HG02970 (cell line): ENCODE data around the gene TGFA.
"Not testable (repeated sequence)": the region's sequence is repeated elsewhere in the genome, so short reads cannot be mapped to it uniquely, and the experiment has no call there.

Experiments used
- ATAC-seq: cut with Tn5 transposase; IDR thresholded peaks from one replicate; pipeline ENCODE4 v1.9.1; 2021; ENCODE audit warnings: mild to moderate bottlenecking, moderate library complexity, moderate number of reproducible peaks; ENCODE audit not compliant: unreplicated experiment, low FRiP score

Gene TGFA

DNA sequence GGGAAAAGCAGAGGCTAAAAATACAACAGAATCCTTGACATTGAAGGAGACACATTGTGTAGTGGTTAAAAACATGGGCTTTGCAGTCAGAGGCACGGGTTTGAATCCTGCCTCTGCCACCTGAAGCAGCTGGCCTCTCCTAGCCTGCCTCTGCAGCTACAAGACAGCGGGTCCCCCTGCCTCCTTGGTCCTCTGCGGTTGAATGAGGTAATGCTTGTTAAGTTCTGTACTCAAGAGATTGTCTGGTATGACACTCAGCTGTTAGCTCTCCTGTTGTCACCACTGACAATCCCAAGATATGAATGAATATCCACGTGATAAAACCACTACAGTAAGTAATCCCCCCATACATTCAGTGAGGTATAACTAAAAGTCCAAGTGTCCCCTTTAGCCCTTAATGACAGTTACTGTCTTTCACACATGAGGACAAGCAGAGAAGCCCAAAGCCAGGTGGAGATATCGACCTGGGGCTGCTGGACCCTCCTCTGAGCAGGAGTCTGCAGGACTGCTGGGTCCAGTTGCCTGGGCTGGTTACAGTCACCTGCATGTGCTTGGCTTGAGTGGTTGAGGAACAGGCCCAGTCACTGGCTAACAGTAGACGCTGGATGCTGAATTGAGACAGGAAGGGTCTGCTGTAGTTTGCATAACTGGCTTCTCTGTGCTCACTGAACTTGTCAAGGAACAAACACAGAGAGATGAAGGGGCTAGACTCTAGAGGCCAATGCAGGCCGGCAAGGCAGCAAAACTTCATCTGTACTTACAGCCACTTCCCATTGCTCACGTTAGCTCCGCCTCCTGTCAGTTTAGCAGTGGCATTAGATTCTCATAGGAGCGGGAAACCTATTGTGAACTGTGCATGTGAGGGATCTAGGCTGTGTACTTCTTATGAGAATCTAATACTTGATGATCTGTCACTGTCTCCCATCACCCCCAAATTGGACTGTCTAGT lies 85.5 kb downstream of the TGFA start:
- ATAC-seq, result no peak

DNA sequence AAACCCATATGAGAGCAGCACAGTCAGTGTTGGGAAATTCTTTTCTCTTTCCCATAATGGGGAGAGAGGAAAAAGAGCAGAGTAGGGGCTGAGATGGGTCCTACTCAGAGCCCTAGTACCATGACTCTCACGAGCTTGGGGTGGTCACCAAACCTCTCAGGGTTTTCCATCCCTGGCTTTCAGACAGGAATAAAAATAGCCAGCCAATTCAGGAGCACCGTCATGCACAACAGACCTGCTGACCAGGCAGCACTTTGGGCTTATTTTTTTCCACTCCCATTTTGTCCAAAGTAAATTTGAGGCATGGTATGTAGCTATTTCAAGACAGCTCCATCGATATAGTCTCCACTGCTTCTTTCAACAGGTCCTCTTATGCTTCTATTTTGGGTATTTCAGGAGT lies 86.4 kb downstream of the TGFA start:
- ATAC-seq, result no peak

DNA sequence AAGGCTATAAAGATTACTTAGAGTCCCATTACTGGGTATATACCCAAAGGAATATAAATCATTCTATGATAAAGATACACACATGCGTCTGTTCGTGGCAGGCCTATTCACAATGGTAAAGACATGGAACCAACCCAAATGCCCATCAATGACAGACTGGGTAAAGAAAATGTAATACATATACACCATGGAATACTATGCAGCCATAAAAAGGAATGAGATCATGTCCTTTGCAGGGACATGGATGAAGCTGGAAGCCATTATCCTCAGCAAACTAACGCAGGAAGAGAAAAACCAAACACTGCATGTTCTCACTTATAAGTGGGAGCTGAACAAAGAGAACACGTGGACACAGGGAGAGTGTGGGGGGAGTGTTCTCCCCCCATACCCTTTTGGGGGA lies 87.0 kb downstream of the TGFA start:
- ATAC-seq, result not testable (repeated sequence)

DNA sequence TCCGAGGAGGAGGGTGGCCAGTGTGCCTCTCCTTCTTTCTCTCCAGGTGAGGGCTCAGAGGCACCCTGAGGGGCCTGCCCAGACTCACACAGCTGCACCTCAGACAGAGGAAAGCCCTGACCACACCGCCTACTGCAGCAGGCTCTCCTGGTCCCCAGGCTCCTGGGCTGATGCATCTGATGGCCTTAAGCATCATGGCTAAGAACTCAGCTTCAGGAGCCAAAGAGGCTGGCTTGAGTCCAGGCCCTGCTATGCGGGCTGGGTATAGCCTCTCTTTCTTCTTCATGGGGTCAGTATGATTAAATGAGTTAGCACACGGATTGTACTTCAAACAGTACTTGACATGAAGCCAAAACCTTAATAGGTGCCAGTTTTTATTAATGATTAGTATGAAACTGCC lies 89.6 kb downstream of the TGFA start:
- no peak for ATAC-seq

DNA sequence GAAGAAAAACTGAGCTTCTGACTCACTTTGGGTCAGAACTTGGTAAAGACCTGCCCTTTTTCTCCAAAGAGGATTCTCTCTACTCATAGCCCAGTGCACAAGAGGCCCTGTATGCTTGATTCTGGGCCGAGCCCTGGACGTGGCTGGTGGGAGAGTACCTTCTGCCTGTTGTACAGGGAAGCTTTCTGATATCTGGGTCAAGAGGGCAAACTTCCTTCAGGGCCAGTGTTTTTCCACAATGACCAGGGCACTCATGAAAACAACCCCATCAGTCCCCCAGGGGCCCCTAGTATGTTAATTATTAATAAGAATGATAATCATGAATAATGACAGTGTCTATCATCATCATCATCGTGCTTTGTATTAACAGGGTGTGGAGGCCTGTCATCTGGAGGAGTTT lies 90.0 kb downstream of the TGFA start:
- ATAC-seq, result no peak

DNA sequence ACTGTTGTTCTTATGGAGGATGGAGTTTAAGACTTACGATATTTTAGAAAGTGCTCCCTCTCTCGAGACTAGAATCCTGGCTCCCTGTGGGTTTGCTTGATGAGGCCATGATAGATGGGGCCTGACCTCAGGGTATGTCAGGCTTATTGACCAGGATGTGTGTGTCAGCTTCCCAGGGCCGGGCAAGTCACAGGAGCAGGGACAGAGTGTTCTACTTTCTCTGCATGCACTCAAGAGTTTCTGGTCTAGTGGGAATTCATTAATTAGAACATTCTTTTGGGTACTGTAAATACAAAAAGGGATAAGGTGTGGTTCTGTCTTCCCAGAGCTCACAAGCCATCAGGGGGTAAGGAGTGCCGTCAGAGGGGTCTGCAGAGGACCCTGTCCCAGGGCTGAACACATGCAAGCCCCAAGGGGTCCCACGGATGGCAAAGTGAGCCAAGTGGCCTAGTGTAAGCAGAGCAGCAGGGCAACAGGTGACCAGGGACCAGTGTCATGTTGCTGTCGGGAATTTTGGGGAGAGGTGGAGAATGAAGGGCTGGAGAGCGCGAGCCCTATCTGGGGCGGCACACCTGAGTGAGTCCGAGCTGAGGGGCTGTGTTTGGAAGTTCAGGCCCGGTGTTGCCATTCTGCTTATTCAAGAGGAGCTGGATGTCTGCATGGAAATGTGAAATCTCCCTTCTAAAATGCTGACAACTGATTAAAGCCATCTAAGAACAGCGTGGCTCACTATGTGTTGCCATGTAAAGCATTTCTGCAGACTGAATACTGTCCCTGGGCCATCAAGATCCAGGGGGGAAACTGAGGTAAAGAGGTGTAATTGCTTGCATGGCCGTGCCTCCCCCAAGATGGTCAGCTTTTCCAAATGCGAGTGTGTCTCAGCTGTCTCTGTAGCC lies 91.4 kb downstream of the TGFA start:
- no peak for ATAC-seq

DNA sequence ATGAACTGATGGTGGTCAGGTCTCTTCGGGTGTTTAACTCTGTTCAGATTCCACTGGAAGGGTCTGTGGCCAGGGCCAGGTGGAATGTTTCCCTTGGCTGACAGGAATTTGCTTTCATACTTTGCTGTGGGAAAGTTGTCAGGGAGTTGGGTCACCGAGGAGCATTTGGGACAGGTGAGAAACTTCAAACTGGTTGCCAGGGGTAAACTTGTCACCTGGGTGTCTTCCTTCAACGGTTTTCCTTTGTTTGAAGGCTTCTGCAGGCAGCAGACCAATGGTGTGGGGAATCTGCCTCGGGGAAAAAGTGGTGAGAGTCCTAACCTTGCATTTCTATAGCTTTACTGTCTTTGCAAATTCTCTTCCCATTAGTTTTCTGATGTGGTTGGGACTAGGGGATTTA lies 92.2 kb downstream of the TGFA start:
- ATAC-seq, result no peak

DNA sequence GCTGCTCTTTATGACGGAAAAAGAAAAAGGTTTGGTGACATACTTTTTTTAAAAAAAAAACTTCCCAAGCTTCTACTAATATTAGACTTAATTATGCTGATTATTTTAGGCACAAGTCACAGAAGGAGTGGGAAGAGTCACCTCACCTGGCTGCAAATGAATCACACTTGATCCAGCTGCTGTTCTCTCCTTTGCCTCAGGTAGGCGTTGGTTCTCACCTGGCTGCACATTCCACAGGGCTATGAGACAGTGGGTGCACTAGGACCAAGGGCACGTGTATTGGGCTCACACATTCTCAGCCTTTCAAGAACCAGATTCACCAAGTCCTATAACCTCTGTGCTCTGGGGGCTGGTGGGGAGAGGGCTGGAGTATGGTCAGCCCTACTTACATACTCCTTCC lies 93.3 kb downstream of the TGFA start:
- ATAC-seq, result no peak

DNA sequence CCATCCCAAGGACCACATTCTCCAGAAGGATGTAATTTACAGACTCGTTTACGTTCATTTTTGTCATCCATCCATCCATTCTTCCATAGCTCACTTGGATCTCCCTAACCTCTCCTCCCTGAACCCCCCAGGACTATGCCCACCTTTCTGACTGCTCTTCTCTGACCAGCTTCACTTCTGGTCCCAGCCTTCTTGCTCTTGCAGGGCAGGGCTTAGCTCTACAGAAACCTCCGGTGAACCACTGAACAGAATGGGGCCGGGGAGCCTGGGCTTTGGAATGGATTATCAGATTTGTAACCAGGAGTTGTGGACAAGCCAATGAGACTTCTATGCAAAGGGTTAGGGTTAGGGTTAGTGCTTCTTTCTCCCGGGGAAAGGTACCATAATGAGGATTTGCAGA lies 95.0 kb downstream of the TGFA start:
- no peak for ATAC-seq

DNA sequence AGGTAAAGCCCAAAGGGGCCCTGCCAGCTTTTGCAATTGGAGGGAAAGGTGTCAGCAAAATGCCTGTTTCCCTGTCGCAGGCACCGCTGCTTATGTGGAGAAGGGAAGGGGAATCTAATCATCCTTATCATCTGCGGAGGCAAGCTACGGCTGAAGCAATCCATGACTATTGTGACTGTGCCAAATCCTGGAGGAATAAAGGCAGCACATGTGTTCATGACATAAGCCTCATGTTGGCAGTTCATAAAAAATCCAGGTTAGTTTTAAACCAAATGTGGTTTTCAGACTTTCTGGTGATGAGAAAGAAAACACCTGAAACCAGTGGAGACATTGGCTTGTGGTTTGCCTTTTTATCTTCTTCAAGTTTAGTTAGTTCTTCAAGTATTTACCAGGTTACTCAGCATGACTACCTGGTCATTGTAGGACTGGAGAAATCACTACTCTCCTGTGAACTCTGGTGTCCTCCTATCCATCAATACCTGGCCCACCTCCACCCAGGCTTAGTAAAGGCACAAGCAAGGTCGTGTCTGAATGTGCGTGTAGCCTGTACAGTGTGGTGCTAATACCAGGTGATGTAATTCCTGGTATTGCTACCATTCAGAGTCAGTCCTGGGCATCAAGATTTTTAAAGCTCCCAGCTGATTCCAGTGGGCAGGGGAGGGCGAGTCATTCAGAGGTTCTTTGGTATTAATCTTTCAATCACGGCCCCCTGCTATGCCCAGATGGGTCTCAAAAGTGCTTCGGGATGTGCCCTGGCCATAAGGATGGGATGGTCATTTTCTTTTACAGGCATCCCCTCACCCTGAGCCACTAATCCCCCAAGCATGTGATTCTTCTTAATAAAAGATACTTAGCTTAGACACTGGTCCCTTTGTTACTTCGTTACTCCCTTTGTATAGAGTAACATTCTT lies 96.8 kb downstream of the TGFA start:
- ATAC-seq, result no peak

DNA sequence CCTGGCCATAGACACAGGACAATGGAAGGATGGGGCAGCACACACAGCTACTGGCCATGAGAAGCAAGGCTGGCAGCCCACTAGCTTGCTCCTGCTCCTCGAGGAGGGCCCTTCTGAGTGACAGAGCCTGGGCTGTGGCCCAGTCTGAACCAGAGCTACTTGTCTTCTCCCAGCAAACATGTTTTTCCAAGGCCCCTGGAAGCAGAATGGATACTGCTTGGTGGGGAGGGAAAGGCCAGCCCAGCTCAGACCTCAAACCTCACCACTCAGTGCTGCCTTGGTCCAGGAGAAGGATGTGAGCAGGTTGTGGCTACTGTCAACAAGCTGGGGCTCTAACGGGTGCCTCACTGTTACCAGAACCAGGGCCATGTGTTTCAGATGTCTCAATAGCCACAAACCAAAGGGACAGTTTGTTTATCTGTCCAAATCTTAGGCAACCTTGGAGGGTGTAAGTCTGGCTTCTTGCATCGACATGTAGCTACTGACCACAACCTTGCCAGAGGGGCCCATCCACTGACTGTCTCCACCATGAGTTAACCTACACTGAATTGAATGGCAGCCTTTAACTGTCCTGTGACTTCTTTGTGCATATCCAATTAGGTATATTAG lies 98.6 kb downstream of the TGFA start:
- no peak for ATAC-seq

DNA sequence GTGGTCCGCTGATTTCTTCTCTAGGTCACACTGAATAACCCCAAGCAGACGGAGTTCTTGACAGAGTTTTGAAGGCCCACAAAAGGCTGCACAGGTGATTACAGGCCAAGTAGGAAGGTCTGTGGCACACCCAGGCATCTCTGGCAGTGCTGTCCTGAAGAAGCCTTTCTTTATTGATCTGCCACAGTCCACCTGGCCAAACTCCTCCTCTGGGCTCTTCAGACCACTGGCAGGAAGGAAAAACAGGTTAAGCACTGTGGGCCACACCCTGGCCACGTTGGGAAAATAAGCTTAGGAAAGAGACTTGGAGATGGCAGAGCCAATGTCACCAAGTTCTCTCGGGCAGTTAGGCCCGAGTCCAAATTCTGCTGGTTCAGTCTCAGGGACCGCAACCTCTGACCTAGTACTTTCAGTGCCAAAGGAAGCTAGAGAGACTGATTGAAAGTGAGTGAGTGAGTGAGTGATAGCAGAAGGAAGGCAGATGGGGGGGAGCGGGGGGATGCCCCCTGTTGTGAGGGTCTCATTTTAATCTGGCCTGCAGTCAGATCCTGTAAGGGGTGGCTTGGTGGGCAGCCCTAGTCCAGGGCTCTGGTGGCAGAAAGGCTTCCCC lies 102.9 kb downstream of the TGFA start:
- ATAC-seq, result no peak

DNA sequence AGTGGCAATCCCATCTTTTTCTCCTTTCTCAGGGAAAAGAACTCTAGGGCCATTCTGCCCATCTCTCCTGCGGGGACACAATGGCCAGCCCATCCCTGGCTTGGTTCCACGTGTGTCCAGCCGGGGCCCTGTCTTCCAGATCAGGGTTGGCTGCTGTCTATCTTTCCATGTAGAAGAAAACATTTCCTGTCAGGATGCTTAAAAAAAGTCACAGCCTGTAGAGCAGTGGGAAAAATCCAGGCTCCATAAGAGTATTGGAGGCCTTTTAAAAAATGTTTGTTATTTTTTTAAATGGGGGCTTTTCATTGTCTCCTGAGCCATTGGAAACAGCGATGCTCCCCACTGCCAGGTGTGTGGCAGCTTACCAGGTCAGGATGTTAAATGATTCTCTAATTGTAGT lies 105.6 kb downstream of the TGFA start:
- no peak for ATAC-seq

DNA sequence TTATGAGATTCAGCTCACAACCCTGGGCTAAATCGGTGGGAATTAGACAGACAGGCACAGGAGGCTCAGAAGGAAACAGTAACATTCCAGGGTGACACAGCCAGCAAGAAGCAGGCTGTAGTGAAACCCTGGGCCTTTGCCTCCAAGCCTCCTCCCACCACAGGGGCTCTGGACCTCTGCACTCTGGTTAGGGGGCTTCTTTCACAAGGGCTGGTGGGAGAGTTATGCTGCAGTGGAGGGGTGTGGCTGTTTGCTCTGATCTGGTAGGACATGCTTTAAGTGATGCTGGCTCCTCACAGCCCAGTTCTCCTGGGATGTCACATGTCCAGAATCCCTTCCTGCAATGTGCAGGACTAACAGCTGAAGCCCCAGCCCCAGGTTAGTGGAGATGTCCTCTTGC lies 109.9 kb downstream of the TGFA start:
- ATAC-seq, result no peak

DNA sequence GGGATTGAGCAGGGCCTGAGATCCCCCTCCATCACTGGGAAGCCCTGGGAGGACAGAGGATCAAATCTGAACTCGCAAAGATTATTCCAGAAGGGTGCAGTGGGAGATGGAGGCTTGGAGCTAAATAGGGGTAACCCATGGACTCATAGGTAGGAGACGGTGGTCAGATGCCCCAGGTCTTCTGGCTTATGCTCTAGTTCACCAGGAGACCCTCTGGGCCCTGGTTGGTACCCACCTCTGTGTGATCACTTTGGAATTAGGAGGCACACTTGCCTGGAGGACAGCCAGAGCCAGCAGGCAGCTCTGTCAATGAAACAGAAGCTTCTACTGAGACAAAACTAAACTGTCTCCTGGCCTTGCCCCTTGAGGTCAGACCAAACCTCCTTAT lies 110.6 kb downstream of the TGFA start:
- ATAC-seq, result no peak

DNA sequence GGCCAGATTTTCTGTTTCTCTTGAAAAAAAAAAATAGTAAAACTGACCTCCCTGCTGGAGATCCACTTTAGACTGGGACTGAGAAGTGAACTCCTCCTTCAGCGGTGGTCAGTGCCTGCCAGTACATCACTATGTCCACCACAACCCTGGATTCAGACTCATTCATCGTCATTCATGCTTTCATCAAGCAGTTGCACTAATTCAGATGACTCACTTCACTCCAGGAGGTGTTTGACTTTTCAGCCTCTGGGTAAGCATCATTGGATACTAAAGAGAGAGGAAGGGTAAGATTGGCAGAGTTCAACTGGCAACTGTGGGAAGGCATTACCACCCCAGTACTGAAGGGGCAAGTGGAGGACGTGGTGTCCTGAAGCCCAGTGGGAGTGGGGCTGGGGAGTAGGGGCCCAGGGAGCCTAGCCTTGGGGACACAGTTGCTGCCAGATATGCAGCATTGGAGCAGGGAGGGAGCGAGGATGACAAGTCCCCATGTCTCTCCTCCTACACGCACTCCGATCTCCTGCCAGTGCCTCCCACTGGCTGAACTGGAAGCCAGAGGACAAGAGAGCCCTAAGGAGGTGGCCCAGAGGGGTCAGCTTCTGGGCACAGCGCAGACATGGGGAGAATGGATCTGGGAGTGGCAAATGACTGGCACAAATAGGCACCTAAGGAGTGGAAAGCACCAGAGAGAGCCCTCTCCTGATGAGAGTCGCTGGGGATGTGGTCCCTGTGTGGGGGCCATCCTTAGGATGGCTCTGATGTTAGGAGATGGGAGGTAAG lies 111.1 kb downstream of the TGFA start:
- no peak for ATAC-seq

DNA sequence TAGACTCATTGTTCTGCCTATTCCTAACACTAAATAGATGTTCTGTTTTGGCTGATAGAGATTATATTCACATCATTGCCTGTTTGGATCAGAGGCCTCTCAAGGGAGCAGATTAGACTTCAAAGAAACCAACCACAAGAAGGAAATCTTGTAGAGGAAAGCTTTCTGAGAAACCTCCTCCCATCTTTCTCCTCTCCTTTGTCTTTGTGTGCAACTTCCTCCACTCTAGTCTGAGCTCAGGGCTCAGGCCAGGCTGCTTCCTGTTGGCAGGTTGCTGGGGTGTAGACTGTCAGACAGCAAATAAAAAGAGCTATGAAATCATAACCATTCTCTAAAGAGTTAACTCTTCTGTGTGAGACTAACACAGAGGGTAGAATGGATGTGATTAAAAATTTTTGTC lies 113.0 kb downstream of the TGFA start:
- ATAC-seq, result no peak

DNA sequence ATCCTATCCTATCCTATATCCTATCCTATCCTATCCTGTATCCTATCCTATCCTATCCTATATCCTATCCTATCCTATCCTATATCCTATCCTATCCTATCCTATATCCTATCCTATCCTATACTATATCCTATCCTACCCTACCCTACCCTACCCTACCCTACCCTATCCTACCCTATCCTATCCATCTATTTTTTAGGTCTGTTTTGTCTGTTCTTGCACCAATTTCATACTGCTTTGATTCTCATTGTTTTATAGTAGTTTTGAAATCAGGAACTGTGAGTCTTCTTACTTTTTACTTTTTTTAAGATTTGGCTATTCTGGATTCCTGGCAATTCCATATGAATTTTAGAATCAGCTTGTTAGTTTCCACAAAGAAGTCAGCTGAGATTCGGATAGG lies 118.5 kb downstream of the TGFA start:
- no peak for ATAC-seq

DNA sequence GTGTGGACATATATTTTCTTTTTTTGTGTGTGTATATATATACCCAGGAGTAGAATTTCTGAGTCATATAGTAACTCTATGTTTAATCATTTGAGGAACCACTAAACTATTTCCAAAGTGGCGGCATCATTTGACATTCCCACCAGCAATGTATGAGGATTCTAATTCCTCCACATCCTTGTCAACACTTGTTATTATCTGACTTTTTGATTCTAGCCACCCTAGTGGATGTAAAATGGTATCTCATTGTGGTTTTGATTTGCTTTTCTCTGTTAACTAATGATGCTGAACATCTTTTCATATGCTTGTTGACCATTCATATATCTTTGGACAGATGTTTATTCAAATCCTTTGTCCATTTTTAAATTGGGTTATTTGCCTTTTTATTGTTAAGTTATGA lies 120.3 kb downstream of the TGFA start:
- ATAC-seq, result no peak
